Suprapubic skin (tissue), 3 donors: Measurements from ENCODE around the gene NAA40.

ENCODE experiments used
- POLR2A ChIP-seq, 2 donors: fragments of 450-650 bp; IDR thresholded peaks; one replicate each; pipeline ENCODE4 v1.6.1; 2017; ENCODE audit warnings: antibody characterized with exemption in 2 of 2, mild to moderate bottlenecking in 2 of 2, moderate library complexity in 2 of 2
- TF ChIP-seq, protein P1 (sequence below), 2 donors: fragments of 200-600 bp in 1 of 2; fragments of 450-650 bp in 1 of 2; sonication (generic) in 1 of 2; IDR thresholded peaks; one replicate each; pipeline ENCODE4 v1.5.1; 2016 to 2019; ENCODE audit warnings: antibody characterized with exemption in 2 of 2, mild to moderate bottlenecking in 1 of 2, moderate library complexity in 1 of 2

DNA sequence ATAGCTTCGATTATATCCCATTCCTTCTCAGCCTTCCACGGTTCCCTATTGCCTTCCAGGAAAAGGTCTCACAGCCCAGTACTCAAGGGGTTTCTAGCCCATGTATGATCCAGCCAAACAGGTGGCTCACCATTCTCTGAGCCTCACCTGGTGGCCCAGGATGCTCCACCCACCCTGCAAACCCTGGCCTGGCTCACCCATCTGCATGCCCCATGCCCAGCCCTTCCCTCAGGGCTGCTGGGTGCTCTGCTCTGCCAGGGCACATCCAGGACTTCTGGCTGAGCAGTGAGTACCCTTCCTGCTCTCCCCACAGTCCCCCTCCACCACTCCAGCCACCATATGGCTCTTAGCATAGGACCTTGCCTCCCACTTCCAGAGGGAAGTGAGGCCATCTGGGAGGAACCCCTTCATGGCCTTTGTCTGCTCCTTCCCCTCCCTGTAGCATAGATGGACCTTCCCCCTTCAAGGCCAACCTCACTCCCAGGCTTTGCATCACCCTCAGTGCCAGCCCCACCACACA lies 16.1 kb upstream of the NAA40 start:
- TF ChIP-seq, protein P1, sequence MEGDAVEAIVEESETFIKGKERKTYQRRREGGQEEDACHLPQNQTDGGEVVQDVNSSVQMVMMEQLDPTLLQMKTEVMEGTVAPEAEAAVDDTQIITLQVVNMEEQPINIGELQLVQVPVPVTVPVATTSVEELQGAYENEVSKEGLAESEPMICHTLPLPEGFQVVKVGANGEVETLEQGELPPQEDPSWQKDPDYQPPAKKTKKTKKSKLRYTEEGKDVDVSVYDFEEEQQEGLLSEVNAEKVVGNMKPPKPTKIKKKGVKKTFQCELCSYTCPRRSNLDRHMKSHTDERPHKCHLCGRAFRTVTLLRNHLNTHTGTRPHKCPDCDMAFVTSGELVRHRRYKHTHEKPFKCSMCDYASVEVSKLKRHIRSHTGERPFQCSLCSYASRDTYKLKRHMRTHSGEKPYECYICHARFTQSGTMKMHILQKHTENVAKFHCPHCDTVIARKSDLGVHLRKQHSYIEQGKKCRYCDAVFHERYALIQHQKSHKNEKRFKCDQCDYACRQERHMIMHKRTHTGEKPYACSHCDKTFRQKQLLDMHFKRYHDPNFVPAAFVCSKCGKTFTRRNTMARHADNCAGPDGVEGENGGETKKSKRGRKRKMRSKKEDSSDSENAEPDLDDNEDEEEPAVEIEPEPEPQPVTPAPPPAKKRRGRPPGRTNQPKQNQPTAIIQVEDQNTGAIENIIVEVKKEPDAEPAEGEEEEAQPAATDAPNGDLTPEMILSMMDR (IDR thresholded peaks at IDR 0.05): no peak
- TF ChIP-seq POLR2A (IDR thresholded peaks at IDR 0.05): no peak
